Activated T-cell treated with anti-CD3 and anti-CD28 coated beads for 48 hours (primary cell): ENCODE results near the gene PID1.

Experiments
- DNase-seq: peaks from one replicate; pipeline ENCODE4 v3.0.0-alpha.2; 2020; ENCODE audit warnings: low read depth

Gene PID1

DNA sequence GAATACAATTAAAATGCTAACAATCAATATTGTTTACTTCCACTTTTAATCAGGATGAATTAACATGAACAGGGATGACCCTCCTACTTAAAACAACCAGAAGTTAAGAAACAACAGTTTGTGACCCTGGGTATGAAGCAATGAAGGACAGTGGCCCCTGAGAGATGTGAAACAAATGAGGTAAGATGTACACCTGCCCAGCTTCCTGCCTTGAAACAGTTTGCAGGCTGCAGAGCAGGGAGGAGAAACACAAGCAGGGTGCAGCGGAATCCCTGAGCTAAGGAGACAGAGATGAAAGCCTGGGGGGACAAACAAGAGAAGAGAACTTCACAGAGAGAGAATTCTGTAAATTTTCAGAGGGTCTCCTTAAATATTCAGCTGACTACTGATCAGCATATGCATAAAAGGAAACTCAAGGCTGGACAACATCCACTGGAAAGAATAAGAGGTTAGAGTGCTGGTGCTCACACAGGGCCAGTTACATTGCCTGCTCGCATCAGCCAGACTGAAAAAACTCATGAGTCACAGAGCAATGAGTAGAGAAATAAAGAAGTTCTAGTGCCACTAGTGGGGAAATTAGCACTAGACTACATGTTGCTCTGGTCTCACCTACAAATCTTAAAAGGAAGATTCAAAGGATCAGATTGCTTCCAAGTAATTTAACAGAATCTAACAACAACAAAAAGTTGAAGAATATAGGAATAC is 106.4 kb downstream of the PID1 start:
- DNase-seq = no peak

GRCh38 chr2:229163893-229164292 is 107.2 kb downstream of the PID1 start:
- no peak for DNase-seq

DNA sequence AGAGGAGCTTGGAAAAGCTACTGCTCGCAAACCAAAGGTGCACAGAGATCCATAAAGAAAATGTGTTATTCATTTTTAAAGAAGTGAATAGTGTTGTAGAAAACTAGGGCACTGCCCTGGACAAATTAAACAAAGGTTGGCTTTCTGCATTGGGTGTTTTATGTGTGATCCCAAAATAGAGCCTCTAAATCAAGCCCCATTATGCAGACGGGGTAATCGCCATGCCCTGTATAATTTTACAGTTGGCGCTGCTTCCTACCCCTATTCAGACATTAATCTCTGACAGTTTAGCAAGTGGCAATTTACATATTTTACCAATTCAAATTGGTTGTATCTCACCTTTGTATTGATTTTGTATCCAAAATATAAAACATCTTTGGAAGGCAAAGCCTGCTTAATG is 109.1 kb downstream of the PID1 start:
- no peak for DNase-seq

DNA sequence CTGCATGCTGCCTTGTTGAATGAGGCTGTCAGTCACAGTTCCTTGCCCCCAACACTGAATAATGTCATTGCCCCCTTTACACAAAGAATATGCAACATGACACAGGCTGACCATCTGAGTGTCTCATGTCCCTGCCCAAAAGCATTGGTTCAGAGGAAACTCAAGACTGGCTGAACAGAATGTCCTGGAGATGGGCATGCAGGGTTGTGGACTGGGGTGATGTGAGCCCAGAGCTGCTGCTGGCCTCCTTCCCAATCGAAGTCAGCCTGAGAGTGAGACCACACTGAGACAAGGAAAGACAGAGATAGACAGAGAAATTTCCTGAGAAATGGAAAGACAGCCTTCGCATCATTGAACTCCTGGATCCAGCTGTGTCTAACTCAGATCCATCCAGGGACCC is 110.1 kb downstream of the PID1 start:
- DNase-seq = no peak

DNA sequence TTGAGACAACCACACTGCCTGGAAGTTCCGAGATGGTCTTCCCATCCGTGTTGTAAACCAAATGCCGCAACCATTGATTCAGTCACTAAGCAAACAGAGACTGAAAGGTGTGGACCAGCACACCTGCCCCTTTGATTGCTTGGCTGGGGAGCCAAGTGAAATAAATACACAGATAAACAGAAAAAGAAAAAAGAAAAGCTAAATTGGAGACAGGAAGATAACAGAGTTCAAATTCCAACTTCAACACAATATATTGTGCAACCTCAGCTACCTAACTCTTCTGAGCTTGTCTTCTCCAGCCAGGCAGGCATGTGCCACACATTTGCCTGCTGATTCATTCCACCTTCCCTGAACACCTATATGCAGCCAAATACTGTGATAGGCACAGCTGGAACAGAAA is 110.9 kb downstream of the PID1 start:
- no peak for DNase-seq

GRCh38 chr2:229159405-229159804 is 111.7 kb downstream of the PID1 start:
- DNase-seq = no peak

GRCh38 chr2:229154381-229154780 is 116.7 kb downstream of the PID1 start:
- DNase-seq = no peak

DNA sequence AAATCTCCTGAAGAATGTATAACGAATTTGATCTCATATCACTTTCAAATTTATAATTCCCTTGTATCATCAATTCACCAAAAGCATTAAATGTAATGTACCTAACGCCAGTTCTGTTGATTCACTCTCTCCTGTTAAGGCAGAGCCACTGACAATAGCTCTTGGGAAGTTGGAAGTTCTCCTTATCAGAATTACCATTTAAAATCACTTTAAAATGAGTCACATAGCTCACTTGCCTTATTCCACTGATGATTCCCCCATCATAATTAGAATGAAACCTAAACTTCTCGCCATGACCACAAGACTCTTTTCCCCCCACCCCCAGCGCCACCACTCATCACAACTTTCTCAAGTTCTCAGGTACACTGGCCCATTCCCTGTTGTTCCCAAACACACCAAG is 117.1 kb downstream of the PID1 start:
- DNase-seq = no peak

DNA sequence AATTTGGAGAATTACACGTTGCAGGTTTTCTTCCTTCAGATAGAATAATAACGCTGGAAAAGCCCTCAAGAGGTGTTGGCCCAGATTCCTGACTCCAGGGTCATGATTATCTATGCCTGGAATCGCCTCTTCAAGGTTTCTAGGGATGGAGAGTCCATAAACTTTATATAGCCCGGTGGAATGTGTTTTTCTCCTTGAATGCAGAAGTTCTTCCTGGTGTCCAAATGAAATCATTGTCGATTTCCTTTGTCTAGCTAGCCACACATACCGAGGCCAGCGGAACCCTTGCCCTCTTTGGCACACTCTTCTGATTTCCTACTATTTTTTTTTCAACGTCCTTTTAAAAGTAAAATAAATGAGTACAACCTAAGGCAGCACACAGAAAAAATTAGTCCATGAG is 117.8 kb downstream of the PID1 start:
- no peak for DNase-seq

GRCh38 chr2:229152674-229153073 is 118.4 kb downstream of the PID1 start:
- no peak for DNase-seq

- DNase-seq = no peak
These were observed 120.8 kb downstream of the PID1 start for GRCh38 chr2:229150317-229150716.

DNA sequence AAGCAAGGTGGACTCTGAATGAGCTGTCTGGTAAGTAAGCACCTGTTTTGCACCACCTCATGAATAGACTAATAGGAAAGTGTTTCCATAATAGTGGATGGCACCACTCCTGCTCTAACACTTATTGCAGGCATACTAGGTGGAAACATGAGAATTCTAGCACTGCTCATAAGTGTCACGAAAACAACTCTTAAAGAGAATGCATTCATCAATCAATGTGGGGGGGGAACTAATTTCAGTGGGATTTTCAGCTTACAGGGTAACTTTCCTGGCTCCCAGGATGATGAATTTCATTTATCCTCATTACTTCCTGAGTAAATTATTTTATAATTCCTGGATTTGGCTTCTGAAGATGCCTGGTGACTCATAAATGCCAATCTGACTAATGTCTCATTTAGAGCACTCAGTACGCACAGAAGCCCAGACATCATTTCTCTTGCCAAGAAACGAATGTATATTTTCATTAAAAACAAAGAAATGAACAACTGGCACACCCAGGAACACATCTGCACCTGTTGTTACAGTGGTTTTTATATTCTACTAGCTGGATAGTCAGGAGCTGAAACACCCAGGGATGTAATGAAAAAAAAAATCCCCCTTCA is 129.6 kb downstream of the PID1 start:
- no peak for DNase-seq

DNA sequence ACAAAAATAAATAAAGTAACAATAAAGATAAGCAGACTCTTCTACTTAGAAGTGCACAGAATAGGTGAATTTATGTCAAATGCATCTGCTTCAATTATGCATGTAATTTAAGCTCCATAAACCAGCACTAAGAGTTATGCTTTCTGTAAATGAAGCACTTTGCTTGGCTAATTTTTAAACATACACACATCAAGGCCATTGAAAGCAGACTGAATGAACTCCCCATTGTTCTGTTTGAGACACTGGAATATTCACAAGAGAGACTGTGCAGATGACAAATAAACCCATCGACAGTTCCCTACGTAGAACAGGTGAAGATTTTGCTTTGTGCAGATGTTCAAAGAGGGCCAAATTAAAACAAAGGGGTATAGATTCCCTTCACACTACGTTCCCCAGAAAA is 133.4 kb downstream of the PID1 start:
- no peak for DNase-seq

DNA sequence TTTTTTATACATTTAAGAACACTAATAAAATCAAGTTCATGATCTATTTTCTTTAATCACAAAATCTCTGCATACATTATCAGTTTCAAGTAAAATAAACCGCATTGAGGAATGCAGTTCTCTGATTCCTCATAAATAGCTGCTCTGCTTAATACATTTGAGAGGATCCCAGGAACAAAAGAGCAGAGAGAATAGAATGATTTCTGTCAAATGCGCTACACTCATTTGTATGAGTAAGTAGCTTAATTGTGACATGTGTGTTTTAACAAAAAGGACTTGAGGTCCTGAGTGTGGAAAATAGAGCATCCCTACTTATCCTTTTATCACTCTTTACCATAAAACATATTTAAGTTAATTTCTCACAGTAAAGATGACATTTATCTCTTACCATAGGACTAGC is 134.0 kb downstream of the PID1 start:
- DNase-seq = no peak

DNA sequence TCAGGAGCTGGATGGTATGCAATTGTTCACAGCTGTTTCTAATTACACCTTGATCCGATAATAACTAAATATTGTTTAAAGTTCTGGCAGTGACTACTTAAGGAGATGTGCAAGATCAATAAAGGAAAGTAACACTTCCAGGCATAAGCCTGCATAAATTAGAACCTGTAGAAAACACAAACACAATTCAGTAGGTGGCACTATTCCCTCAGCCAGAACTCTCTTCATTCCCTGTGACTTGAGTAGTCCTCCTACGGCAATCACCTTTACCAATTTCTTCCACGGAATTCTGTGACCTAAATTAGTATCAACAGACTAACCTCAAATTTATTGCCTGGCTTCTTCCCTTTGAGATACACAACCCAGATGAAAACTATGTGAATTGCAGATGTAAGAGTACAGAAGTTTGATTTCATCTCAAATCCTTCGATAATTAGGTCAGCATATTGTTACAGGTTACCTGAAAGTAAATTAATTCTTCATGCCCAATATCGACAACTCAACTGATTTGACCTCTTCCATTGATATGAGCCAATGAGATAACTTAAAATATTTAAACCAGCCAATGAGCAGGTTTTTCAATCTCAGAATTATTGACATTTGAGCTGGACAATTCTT is 137.8 kb downstream of the PID1 start:
- no peak for DNase-seq

DNA sequence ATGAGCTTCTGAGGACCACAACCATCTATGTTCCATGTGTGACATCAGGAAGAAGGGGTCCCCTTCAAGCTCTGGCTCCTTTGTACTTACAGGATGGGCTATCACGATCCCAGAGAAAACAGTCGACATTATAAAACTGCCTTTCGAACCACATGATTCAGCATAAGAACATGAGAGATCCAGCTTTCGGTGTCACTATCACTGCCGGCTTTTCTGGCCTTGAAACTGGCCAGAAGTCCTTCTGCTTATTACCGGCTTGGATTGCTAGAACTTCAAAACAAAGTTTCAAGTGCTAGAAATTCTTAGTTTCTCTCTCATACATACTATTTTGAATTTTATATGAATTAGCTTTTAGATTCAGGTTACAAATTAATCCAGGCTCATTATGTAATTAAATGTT is 138.9 kb downstream of the PID1 start:
- no peak for DNase-seq

GRCh38 chr2:229130522-229130921 is 140.6 kb downstream of the PID1 start:
- DNase-seq = no peak

GRCh38 chr2:229129738-229130371 is 141.2 kb downstream of the PID1 start:
- DNase-seq = no peak

DNA sequence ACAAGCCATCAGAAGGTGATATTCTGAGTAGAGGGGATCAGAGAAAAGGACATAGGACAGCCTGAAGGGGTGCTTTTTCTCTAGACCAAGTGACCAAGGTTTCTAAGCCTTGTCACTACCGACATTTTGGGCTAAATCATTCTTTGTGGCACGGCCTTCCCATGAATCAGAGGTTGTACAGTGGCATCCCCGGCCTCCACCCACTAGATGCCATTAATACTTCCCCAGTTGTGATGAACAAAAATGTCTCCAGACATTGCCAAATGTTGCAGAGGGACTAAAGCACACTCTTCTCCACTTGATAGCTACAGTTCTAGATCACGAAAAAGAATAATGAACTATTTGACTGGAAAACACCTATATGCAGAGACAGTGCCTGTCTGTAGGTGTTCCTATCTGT is 143.6 kb downstream of the PID1 start:
- no peak for DNase-seq

GRCh38 chr2:229126066-229126465 is 145.0 kb downstream of the PID1 start:
- DNase-seq = no peak

- DNase-seq = no peak
These were observed 147.0 kb downstream of the PID1 start for GRCh38 chr2:229124136-229124535.

- no peak for DNase-seq
These were observed 152.2 kb downstream of the PID1 start for GRCh38 chr2:229118927-229119326.

- DNase-seq = no peak
These were observed 152.8 kb downstream of the PID1 start for GRCh38 chr2:229118336-229118735.
